ENCODE results near the gene CHD9NB.

Gene CHD9NB

DNA sequence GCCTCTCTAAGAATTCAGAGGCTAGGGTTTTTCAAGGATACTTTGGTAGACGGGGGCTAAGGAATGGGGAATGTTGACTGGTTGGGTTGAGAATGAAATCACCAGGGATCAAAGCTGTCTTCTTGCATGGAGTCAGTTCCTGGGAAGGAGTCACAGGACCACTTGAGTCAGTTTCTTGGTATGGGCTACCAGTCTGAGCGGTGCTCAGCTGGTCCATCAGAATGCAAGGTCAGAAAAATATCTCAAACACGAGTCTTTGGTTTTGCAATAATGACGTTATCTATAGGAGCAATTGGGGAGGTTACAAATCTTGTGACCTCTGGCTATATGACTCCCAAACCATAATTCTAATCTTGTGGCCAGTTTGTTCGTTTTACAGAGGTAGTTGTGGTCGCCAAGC is 18.4 kb downstream of the CHD9NB start (continued):
- TF ChIP-seq, protein P1, sequence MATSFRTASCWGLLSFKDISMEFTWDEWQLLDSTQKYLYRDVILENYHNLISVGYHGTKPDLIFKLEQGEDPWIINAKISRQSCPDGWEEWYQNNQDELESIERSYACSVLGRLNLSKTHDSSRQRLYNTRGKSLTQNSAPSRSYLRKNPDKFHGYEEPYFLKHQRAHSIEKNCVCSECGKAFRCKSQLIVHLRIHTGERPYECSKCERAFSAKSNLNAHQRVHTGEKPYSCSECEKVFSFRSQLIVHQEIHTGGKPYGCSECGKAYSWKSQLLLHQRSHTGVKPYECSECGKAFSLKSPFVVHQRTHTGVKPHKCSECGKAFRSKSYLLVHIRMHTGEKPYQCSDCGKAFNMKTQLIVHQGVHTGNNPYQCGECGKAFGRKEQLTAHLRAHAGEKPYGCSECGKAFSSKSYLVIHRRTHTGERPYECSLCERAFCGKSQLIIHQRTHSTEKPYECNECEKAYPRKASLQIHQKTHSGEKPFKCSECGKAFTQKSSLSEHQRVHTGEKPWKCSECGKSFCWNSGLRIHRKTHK (tag by site-specific recombination; IDR thresholded peaks at IDR 0.05) = no peak

DNA sequence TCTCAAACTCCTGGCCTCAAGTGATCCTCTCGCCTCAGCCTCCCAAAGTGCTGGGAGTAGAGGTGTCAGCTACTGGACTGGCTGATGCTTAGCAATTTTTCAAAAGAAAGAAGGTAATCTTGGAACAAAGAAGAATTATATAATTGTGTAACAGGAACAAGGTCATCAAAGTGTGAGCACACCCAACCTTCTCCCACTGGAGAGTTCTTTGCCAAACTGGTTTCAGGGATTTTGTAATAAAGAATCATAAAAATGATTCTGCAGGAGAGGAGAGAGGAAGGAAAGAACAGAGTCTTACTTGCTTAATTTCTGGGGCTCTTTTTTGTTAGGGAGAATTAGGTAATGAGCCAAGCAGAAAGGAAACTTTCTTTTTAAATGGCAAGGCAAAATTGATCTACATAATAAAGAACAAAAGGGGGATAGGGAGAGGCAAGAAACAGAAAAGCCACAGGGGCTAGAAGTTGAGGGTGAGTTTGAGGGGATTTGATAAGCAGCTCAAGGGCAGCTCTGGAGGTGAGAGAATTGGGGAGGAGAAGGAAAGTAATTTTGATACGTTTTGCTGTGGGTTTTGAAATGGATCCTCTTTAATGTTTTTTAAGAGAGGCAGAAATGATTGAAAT is 21.3 kb downstream of the CHD9NB start:
- Histone ChIP-seq H3K9me3 (ENCODE audit: control insufficient read depth, insufficient read depth, low read depth, low read length) (no peaks in the 10 kb centered on the region; the same call in 1 of the 2 replicates), H3K27ac (ENCODE audit: extremely low read depth, low read depth, low read length) (no peak overlapping the region), H3K4me3 (ENCODE audit: low read depth, low read length) (no peak overlapping the region), H3K36me3 (ENCODE audit: control insufficient read depth in 2 of 2, insufficient read depth in 1 of 2, low read length in 2 of 2) (no peaks in the 10 kb centered on the region), H3K4me1 (ENCODE audit: control insufficient read depth, insufficient read depth, low read length) (no peaks in the 10 kb centered on the region)
- POLR2A ChIA-PET = no interaction called here
- CTCF ChIA-PET = interaction anchor here (1.4 kb wide), 1 partner anchor 9 kb away, joined by 3 read pairs; no protein-coding TSS in a partner anchor
- TF ChIP-seq, protein P2, sequence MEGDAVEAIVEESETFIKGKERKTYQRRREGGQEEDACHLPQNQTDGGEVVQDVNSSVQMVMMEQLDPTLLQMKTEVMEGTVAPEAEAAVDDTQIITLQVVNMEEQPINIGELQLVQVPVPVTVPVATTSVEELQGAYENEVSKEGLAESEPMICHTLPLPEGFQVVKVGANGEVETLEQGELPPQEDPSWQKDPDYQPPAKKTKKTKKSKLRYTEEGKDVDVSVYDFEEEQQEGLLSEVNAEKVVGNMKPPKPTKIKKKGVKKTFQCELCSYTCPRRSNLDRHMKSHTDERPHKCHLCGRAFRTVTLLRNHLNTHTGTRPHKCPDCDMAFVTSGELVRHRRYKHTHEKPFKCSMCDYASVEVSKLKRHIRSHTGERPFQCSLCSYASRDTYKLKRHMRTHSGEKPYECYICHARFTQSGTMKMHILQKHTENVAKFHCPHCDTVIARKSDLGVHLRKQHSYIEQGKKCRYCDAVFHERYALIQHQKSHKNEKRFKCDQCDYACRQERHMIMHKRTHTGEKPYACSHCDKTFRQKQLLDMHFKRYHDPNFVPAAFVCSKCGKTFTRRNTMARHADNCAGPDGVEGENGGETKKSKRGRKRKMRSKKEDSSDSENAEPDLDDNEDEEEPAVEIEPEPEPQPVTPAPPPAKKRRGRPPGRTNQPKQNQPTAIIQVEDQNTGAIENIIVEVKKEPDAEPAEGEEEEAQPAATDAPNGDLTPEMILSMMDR (tag by site-specific recombination; IDR thresholded peaks at IDR 0.05) = no peak
- no peak for TF ChIP-seq RBAK (tag by site-specific recombination; IDR thresholded peaks at IDR 0.05)
- TF ChIP-seq, protein P3, sequence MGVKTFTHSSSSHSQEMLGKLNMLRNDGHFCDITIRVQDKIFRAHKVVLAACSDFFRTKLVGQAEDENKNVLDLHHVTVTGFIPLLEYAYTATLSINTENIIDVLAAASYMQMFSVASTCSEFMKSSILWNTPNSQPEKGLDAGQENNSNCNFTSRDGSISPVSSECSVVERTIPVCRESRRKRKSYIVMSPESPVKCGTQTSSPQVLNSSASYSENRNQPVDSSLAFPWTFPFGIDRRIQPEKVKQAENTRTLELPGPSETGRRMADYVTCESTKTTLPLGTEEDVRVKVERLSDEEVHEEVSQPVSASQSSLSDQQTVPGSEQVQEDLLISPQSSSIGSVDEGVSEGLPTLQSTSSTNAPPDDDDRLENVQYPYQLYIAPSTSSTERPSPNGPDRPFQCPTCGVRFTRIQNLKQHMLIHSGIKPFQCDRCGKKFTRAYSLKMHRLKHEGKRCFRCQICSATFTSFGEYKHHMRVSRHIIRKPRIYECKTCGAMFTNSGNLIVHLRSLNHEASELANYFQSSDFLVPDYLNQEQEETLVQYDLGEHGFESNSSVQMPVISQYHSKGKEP (tag by site-specific recombination; IDR thresholded peaks at IDR 0.05) = no peak

DNA sequence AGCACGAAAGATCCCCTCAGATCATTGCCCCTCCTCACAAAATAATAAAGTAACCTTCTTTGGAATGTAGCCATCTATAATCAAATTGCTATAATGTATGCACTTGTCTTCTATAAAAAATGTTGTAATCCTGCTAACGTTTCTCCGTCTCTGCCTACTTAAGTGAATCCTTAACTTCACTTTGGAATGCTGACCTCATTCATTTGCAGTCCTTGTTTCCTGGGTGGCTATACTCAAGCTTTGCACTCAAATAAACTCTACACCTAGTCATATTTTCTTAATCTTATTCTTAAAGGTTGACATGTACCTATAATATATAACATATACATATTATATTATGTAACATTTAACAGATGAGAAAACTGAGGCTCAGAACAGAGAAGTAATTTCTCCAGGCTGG is 22.7 kb downstream of the CHD9NB start:
- TF ChIP-seq, protein P4, sequence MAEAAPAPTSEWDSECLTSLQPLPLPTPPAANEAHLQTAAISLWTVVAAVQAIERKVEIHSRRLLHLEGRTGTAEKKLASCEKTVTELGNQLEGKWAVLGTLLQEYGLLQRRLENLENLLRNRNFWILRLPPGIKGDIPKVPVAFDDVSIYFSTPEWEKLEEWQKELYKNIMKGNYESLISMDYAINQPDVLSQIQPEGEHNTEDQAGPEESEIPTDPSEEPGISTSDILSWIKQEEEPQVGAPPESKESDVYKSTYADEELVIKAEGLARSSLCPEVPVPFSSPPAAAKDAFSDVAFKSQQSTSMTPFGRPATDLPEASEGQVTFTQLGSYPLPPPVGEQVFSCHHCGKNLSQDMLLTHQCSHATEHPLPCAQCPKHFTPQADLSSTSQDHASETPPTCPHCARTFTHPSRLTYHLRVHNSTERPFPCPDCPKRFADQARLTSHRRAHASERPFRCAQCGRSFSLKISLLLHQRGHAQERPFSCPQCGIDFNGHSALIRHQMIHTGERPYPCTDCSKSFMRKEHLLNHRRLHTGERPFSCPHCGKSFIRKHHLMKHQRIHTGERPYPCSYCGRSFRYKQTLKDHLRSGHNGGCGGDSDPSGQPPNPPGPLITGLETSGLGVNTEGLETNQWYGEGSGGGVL (tag by site-specific recombination; IDR thresholded peaks at IDR 0.05) = no peak
- TF ChIP-seq ZNF211 (tag by site-specific recombination; IDR thresholded peaks at IDR 0.05; ENCODE audit: low read depth) (no peak), KLF16 (tag by site-specific recombination; IDR thresholded peaks at IDR 0.05) (no peak)
- POLR2A ChIA-PET = no interaction called here
- no peak overlapping the region for H3K27ac ChIP-seq (ENCODE audit: extremely low read depth, low read depth, low read length)

DNA sequence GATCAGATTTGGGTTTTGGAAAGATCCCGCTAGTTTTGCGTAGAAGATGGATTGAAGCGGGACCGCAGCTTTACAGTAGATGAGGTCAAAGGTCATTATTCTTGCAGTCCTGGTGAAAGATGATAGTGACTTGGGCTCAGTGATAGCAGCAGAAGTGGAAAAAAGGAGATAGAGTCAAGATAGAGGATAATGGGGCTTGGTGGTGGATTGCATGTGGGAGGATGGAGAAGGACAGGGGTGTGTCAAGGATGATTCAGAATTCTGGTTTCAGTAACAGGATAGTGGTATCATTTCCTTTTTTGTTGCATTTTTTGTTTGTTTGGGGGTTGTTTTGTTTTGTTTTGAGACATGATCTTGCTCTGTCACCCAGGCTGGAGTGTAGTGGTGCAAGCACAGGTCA is 28.7 kb downstream of the CHD9NB start:
- ChIA-PET CTCF (interaction anchor here (0.6 to 2.6 kb wide), 3 partner anchors 46 to 759 kb away, joined by 3 to 16 read pairs (median 8); no protein-coding TSS in a partner anchor), POLR2A (no interaction called here)
- Histone ChIP-seq H3K4me1 (ENCODE audit: control insufficient read depth, insufficient read depth, low read length) (no peaks in the 10 kb centered on the region), H3K4me3 (ENCODE audit: low read depth, low read length) (no peak overlapping the region), H3K27ac (ENCODE audit: extremely low read depth, low read depth, low read length) (no peak overlapping the region), H3K36me3 (ENCODE audit: control insufficient read depth in 2 of 2, insufficient read depth in 1 of 2, low read length in 2 of 2) (no peaks in the 10 kb centered on the region), H3K9me3 (ENCODE audit: control insufficient read depth, insufficient read depth, low read depth, low read length) (no peaks in the 10 kb centered on the region)
- TF ChIP-seq, protein P5, sequence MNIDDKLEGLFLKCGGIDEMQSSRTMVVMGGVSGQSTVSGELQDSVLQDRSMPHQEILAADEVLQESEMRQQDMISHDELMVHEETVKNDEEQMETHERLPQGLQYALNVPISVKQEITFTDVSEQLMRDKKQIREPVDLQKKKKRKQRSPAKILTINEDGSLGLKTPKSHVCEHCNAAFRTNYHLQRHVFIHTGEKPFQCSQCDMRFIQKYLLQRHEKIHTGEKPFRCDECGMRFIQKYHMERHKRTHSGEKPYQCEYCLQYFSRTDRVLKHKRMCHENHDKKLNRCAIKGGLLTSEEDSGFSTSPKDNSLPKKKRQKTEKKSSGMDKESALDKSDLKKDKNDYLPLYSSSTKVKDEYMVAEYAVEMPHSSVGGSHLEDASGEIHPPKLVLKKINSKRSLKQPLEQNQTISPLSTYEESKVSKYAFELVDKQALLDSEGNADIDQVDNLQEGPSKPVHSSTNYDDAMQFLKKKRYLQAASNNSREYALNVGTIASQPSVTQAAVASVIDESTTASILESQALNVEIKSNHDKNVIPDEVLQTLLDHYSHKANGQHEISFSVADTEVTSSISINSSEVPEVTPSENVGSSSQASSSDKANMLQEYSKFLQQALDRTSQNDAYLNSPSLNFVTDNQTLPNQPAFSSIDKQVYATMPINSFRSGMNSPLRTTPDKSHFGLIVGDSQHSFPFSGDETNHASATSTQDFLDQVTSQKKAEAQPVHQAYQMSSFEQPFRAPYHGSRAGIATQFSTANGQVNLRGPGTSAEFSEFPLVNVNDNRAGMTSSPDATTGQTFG (tag by site-specific recombination; IDR thresholded peaks at IDR 0.05; ENCODE audit: borderline replicate concordance) = no peak
- TF ChIP-seq, protein P6, sequence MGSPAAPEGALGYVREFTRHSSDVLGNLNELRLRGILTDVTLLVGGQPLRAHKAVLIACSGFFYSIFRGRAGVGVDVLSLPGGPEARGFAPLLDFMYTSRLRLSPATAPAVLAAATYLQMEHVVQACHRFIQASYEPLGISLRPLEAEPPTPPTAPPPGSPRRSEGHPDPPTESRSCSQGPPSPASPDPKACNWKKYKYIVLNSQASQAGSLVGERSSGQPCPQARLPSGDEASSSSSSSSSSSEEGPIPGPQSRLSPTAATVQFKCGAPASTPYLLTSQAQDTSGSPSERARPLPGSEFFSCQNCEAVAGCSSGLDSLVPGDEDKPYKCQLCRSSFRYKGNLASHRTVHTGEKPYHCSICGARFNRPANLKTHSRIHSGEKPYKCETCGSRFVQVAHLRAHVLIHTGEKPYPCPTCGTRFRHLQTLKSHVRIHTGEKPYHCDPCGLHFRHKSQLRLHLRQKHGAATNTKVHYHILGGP (tag by site-specific recombination; IDR thresholded peaks at IDR 0.05) = no peak
- TF ChIP-seq ZNF626 (tag by site-specific recombination; IDR thresholded peaks at IDR 0.05) (no peak), ZSCAN30 (tag by site-specific recombination; IDR thresholded peaks at IDR 0.05) (no peak), KLF1 (tag by site-specific recombination; IDR thresholded peaks at IDR 0.05) (no peak), GLIS2 (tag by site-specific recombination; IDR thresholded peaks at IDR 0.05) (no peak), ZNF621 (tag by site-specific recombination; IDR thresholded peaks at IDR 0.05) (no peak), MYNN (tag by site-specific recombination; IDR thresholded peaks at IDR 0.05; ENCODE audit: borderline replicate concordance) (no peak), HOXD13 (CRISPR knock-in tag; IDR thresholded peaks at IDR 0.05; ENCODE audit: borderline replicate concordance) (no peak), ZNF114 (tag by site-specific recombination; IDR thresholded peaks at IDR 0.05) (no peak), ZNF211 (tag by site-specific recombination; IDR thresholded peaks at IDR 0.05; ENCODE audit: low read depth) (no peak), ZBTB8A (tag by site-specific recombination; IDR thresholded peaks at IDR 0.05) (no peak)

More for the DNA sequence above, 22.7 kb downstream of the CHD9NB start:
- H3K36me3 ChIP-seq (ENCODE audit: control insufficient read depth in 2 of 2, insufficient read depth in 1 of 2, low read length in 2 of 2) = no peaks in the 10 kb centered on the region
- no peak overlapping the region for H3K4me3 ChIP-seq (ENCODE audit: low read depth, low read length)
- H3K9me3 ChIP-seq (ENCODE audit: control insufficient read depth, insufficient read depth, low read depth, low read length) = no peaks in the 10 kb centered on the region; the same call in 1 of the 2 replicates
- CTCF ChIA-PET = interaction anchor here (0.5 kb wide), 1 partner anchor 576 kb away, joined by 3 read pairs; no protein-coding TSS in a partner anchor
- no peaks in the 10 kb centered on the region for H3K4me1 ChIP-seq (ENCODE audit: control insufficient read depth, insufficient read depth, low read length)

Measured in HEK293 (cell line).